Anterior cingulate cortex (tissue), 58 donors: ENCODE results near the gene TAB3.

Experiments
- DNase-seq, 58 donors: peaks; one replicate each; lab custom pipeline; 2025; lab: John Stamatoyannopoulos, UW

Gene TAB3

GRCh38 chrX:30887721-30888120, 1.3 kb downstream of the TAB3 start:
- DNase-seq = no peak

- DNase-seq = no peak
These were observed 1.8 kb downstream of the TAB3 start for GRCh38 chrX:30887288-30887687.

DNA sequence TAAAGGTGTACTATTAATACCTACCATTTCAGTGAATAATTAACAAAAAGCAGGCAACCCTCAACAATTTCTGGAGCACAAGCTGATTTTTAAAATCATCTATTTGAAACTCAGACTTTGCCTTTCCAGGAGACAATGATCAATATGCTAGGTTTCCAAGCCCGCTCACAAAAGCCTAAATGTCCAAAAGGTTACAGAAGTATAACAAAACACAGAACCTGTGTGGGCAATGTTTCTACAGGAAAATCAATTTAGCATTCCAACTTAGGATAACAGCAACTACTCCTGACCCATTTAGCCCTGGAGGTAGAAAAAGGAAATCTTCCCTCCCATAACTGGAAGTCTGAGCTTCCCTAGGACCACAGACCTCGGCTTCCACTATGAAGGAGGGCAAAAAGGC, 3.9 kb downstream of the TAB3 start:
- DNase-seq = no peak

DNA sequence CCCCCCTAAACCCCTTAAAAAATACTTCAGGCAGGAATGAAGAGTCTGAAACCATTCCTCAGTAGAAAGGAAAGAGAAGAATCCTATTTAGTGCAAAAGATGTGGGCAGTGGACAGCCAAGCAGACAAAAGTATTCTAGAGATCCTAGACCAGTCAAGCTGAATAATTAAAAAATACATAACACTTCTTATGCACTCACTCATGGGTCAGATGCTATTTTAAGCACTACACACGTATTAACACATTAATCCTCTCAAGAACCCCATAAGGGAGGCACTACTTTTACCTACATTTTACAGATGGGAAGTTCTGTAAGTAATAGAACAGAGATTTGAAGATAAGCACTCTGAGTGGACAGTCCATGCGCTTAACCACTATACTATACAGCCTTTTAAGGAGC, 5.9 kb downstream of the TAB3 start:
- no peak for DNase-seq

DNA sequence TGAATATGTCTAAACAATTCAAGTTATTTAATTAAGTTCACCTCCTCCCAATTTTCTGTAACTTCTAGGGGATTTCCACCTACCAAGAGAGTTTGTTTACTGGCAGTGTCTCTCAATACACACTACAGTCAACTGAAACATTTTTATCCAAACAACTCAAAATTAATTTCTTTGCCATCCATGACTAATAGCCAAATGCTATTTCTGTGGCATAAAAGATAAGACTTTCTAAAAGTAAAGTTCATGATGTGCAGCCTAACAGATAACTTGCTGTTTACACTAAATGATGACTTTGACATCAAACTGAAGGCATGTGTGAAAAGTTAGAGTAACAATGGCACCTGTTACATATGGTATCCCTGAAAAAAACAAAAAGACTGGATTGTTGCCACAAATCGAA, 7.3 kb downstream of the TAB3 start:
- no peak for DNase-seq

DNA sequence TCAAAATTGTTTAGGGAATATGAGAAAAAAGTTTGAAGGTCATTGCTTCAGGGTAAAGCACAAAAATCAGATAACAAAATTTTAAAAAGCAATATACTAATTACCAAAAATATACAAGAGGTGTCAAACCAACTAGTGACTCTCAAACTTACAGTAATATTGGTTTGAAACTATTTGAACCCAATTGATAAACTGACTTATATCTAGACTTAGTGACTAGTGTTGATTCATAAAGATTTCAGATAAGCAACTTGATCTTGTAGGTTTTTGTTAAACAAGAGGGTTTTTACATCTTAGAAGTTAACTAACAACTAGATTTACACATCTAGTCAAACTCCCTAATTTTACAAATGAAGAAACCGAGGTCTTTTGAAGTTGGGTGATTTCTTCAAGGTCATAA, 7.7 kb downstream of the TAB3 start:
- no peak for DNase-seq

DNA sequence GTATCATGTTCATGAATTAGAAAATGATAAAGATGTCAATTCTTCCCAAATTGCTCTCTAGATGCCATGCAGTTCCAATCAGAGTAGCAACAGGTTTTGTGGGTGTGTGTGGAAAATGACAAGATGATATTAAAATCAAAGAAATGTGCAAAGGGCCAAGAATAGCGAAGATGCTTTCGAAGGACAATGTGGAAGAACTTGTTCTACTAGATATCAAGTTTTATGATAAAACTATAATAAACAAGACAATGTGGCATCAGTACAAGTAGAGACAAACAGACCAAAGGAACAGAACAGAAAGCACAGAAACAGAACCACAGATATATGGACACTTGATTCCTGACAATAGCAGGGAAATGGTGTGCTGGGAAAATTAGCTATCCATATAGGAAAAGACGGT, 9.0 kb downstream of the TAB3 start:
- no peak for DNase-seq

DNA sequence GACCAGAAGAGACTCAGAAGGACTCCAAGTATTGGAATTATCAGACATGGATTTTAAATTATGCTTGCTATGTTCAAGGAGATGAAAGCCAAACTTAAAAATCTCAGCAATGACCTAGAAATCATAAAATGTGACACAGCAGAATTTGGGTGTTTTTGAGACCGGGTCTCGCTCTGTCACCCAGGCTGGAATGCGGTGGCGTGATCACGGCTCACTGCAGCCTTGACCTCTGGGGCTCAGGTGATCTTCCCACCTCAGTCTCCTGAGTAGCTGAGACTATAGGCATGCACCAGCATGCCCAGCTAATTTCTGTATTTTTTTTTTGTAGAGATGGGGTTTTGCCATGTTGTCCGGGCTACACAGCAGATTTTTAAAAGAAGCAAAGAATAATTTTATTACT, 12.7 kb downstream of the TAB3 start:
- no peak for DNase-seq

DNA sequence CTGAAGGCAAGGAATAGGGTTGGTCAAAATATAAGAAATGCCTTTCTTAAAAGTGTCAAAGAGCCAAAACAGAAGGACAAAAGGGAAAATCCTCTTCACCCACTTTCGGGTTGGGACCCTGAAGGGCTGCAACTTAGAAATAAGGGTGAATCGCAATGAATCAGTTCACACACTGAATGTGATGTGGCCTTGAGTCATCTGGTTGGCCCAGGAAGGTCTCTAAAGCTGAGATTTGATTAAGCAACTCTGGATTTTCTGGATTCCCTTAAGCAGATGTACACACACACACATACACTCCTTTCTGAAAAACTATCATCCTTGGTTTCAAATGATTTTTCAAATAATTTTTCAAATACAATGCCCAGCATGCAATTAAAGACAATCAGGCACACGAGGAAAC, 13.1 kb downstream of the TAB3 start:
- DNase-seq = no peak

GRCh38 chrX:30874851-30875250, 14.2 kb downstream of the TAB3 start:
- DNase-seq = no peak

DNA sequence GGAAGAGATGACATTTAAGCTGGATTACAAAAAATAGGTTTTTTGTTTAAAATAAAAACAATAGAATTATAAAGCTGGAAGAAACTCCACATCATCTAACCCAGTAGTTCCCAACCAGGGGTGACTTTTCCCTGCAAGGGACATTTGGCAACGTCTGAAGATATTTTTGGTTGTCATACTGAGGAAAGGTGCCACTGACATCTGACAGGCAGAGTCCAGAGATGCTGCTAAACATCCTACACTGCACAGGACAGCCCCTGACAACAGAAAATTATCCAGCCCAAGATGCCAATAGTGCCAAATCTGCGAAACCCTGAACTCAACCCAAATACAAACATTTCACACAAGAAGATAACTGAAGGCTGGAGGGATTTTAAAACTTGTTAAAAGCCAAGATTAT, 18.5 kb downstream of the TAB3 start:
- DNase-seq = no peak

GRCh38 chrX:30865612-30866011, 23.4 kb downstream of the TAB3 start:
- no peak for DNase-seq

DNA sequence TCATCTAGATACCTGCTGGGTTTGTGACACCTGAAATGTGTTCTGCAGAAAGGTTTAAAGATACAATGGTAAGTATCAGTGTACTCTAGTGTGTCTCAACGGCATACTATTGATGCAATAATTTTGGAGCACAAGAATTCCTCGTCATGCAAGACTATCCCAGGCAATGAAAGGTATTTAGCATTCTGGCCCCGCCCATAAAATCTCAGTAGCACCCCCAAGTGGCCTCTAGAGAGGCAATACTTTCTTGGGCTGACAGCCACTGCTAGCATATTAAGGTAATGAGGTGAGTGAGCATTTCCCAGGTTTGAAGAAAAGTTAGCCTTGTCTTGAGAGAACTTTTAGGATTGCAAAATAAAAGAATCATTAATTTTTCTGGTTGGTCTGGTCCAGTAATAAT, 24.0 kb downstream of the TAB3 start:
- DNase-seq = no peak

DNA sequence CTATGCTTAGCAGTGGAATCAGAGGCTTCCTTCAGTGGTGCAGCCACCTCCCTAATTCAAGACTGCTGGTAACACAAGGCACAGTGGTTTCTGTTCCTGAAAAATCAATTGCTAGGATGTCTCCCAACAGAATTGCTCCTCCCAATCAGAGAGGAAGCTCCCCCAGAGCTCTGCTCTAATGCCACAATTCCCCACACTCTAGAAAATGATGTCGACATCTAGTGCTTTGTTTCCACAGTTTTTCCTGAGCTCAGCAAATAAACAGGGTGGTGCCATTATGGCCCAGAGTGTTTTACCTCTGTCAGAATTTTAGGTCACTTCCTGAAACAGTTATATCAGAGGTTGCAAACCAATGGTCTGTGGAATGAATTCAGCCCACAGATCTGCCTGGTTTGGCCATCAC, 24.7 kb downstream of the TAB3 start:
- no peak for DNase-seq

DNA sequence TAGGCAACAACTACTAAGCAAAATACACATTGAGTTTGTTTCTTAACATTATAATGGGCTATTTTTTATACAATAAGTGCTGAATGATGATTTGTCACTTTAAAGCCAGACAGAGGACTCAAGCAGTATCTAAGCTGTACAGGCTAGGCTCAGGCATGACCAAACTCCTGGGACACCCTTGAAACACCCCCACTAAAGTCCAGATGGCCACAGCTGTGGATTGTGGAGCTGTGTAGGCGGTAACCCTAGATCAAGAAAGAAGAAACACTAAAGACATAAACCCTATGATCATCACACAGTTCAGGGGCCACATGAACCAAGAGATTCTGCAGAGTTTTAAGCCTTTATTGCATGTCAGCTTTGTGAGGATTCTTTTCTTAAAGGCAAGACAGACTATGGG, 25.1 kb downstream of the TAB3 start:
- no peak for DNase-seq

- DNase-seq = no peak
These were observed 31.0 kb downstream of the TAB3 start for GRCh38 chrX:30858098-30858497.

DNA sequence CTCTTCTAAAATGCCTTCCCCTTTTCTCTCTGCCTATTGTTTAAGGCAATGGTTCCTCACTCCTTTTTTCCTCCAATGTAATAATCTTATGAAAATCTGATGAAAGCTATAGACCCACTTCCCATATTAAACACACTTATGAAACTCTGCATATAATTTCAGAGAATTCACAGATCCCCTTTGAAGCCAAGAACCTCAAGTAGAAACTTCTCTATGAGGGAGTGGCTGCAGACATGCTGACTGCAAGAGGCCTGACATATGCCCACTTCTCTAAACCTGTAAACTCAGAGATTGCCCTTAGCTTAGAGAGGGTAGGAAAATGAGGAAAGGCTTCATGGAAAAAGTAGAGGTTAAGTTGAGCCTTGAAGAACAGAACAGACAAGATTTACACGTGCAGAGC, 37.6 kb downstream of the TAB3 start:
- no peak for DNase-seq

- DNase-seq = no peak
These were observed 53.7 kb downstream of the TAB3 start for GRCh38 chrX:30835373-30835772.

DNA sequence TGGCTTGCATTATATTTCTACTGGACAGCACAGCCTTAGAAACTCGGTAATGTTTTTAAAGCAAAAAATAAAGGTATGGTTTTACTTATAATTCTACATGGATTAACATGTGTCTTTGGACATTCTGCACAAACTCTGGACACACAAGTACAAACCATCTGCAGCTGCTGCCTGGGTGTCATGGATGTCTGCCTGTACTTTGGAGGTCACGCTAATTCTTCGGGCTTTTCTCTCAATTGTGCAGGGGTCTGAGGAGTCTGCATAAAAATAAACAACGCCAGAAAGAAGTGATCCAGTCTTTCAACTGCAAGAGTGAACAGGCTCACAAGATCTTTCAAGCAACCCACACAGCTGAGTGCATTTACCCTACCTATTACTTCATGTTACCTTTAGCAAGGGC, 55.2 kb downstream of the TAB3 start:
- no peak for DNase-seq

DNA sequence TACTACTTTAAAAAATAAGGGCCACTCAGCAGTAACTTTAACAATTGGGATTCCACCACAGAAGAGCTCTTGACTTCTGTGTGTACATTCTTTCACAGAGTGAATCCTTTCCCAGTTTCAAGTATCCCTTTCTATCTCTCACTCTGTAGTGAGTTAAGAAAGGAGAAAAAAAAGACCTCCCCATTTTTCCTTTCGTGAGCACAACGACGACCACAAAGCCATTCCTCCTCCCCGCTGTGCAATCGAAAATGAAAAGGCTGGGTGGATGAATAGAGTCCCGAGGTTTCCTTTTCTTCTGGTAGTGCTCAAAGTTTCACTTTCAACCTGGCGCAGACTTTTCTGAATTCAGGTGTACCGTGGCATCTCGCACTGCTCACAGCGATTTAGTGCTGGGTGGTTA, 58.0 kb downstream of the TAB3 start:
- no peak for DNase-seq

GRCh38 chrX:30830326-30830943, 58.6 kb downstream of the TAB3 start:
- DNase-seq = no peak

DNA sequence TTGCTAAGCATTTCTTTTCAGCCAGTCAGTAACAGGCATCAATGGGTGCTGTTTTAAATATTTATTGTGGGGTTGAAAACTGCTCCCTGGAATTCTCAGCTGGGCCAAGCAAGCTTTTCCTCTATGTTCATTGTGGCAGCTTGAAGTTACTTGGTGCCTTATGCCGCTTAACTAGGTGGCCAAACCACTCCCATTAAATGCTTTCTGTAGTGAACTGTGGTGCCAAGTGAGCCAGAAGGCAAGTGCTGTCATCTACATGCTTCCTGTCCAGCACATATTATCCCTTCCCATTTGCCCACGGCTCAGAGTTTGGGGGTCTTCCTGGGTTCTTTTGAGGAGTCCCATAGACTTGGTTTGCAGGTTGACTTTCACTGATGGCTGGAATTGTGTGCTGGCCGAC, 64.8 kb downstream of the TAB3 start:
- DNase-seq = no peak

DNA sequence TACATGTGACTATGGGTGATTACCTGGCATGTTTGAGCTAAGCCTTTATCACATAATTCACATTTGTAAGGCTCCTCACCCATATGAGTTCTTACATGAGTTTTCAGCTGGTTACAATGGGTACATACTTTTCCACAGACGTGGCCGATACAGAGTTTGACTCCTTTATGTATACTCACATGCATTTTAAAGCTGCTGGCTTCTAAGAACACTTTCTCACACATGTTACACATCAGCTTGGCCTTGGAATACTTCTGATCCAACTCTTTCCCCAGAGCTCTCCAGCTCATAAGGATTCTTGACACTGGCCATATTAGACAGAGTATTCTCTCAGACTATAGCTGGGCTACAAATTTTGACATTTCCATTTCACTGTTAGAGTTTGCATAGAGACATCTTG, 66.3 kb downstream of the TAB3 start:
- no peak for DNase-seq
